ENCODE results near the gene AKAP5.
A peak's percentile ranks its signal among the peaks of the same experiment; 100 is the strongest.

The AKAP5 gene

GRCh38 chr14:64422756-64423155 lies 42.5 kb upstream of the AKAP5 start:
- no peak overlapping the region for H3K4me3 ChIP-seq (ENCODE audit: low read length)
- TF ChIP-seq CTCF (conservative IDR thresholded peaks at IDR 0.05; ENCODE audit: low read length), result no peak
- DNase-seq (ENCODE audit: low read depth), result no peak

GRCh38 chr14:64423987-64424386 lies 41.3 kb upstream of the AKAP5 start:
- H3K4me3 ChIP-seq (ENCODE audit: low read length), result no peak overlapping the region

GRCh38 chr14:64434528-64434927 lies 30.8 kb upstream of the AKAP5 start:
- no peak overlapping the region for H3K4me3 ChIP-seq (ENCODE audit: low read length)
- no peak for DNase-seq (ENCODE audit: low read depth)
- TF ChIP-seq CTCF (conservative IDR thresholded peaks at IDR 0.05; ENCODE audit: low read length), result no peak

More at GRCh38 chr14:64423987-64424386, 41.3 kb upstream of the AKAP5 start:
- no peak for DNase-seq (ENCODE audit: low read depth)
- no peak for TF ChIP-seq CTCF (conservative IDR thresholded peaks at IDR 0.05; ENCODE audit: low read length)

- no peak for TF ChIP-seq CTCF (conservative IDR thresholded peaks at IDR 0.05; ENCODE audit: low read length)
- peak; percentile 95 for DNase-seq (ENCODE audit: low read depth)
- no peak overlapping the region for H3K4me3 ChIP-seq (ENCODE audit: low read length)
Observed at GRCh38 chr14:64438181-64438841, 27.0 kb upstream of the AKAP5 start.

- DNase-seq (ENCODE audit: low read depth), result no peak
- no peak overlapping the region for H3K4me3 ChIP-seq (ENCODE audit: low read length)
- TF ChIP-seq CTCF (conservative IDR thresholded peaks at IDR 0.05; ENCODE audit: low read length), result no peak
Observed at GRCh38 chr14:64439141-64439540, 26.2 kb upstream of the AKAP5 start.

- H3K4me3 ChIP-seq (ENCODE audit: low read length), result no peak overlapping the region
- TF ChIP-seq CTCF (conservative IDR thresholded peaks at IDR 0.05; ENCODE audit: low read length), result no peak
- peak; percentile 79 for DNase-seq (ENCODE audit: low read depth)
Observed at GRCh38 chr14:64440494-64440893, 24.8 kb upstream of the AKAP5 start.

GRCh38 chr14:64442300-64442988 lies 22.9 kb upstream of the AKAP5 start:
- H3K4me3 ChIP-seq (ENCODE audit: low read length), result no peak overlapping the region
- TF ChIP-seq CTCF (conservative IDR thresholded peaks at IDR 0.05; ENCODE audit: low read length), result no peak
- no peak for DNase-seq (ENCODE audit: low read depth)

Data from AG10803 (cell line).